Endothelial cell of umbilical vein (primary cell): ENCODE results near the gene KLHL25. TPM values are rescaled to one million over a fixed set of nuclear protein-coding genes. Genes with fewer than 3 reads are reported as not detected.
A peak's percentile ranks its signal among the peaks of the same experiment; 100 is the strongest.

ENCODE experiments used
- BruUV-seq: library from RNA; stranded (reverse); fragments of 400-500 nt; replicated peaks from 2 replicates; lab custom pipeline; 2021; lab: Mats Ljungman, UMichigan
- CTCF ChIA-PET: fragments of 300-600, 350-600 bp; sonication (Branson Sonifier 250); formaldehyde crosslinking; loops from one replicate; lab custom pipeline; 2021; ENCODE audit warnings: antibody characterized with exemption, inconsistent platforms; lab: Charles Lee
- POLR2A ChIA-PET: fragments of 300-600, 350-600 bp; sonication (Branson Sonifier 250); formaldehyde crosslinking; loops from one replicate; lab custom pipeline; 2021; ENCODE audit warnings: antibody characterized with exemption, inconsistent platforms; lab: Charles Lee
- DNase-seq: peaks from one replicate; pipeline ENCODE4 v3.0.0-alpha.2; 2011; ENCODE audit warnings: low read depth, low spot score
- FAIRE-seq: peaks from 2 replicates; lab custom pipeline; 2011; peaks lifted over from hg19 to GRCh38; lab: Jason Lieb, UNC
- H2AFZ ChIP-seq: 2 replicates; pipeline ENCODE4 v1.6.0; 2012; ENCODE audit warnings: low read depth, low read length, control low read depth, inconsistent platforms
- H3K27ac ChIP-seq: 2 replicates; pipeline ENCODE4 v1.5.1; 2011; ENCODE audit warnings: low read depth, mild to moderate bottlenecking, control low read depth, low read length, moderate library complexity; ENCODE audit not compliant: insufficient read depth
- H3K27me3 ChIP-seq, 2 experiments: 2 replicates each; pipeline versions ENCODE4 v1.6.0 to v1.6.1; 2011; ENCODE audit warnings: low read length in 2 of 2, mixed read lengths in 1 of 2; ENCODE audit not compliant: control insufficient read depth in 2 of 2, insufficient read depth in 2 of 2
- H3K36me3 ChIP-seq, 2 experiments: 2 replicates in 1 of 2; 3 replicates in 1 of 2; pipeline ENCODE4 v1.5.1; 2011; ENCODE audit warnings: low read length in 2 of 2, mild to moderate bottlenecking in 1 of 2, moderate library complexity in 1 of 2; ENCODE audit not compliant: control insufficient read depth in 2 of 2, insufficient read depth in 2 of 2; ENCODE audit errors: extremely low read depth in 1 of 2
- H3K4me1 ChIP-seq: 3 replicates; pipeline ENCODE4 v1.5.1; 2011; ENCODE audit warnings: mild to moderate bottlenecking, low read length; ENCODE audit not compliant: control insufficient read depth, insufficient read depth; ENCODE audit errors: extremely low read depth
- H3K4me2 ChIP-seq: 2 replicates; pipeline ENCODE4 v1.6.1; 2011; ENCODE audit warnings: low read length, control low read depth, mixed read lengths; ENCODE audit not compliant: insufficient read depth
- H3K4me3 ChIP-seq, 3 experiments: fragments of 200-600 bp in 1 of 3; sonication (generic), shearing (Covaris generic) in 1 of 3; replicated peaks in 1 of 3; 2 replicates each; pipeline ENCODE4 v1.5.1; 2011 to 2016; ENCODE audit warnings: control low read depth in 3 of 3, low read length in 3 of 3, mild to moderate bottlenecking in 2 of 3, inconsistent platforms in 1 of 3, low read depth in 1 of 3, moderate library complexity in 1 of 3; ENCODE audit not compliant: insufficient read depth in 1 of 3
- H3K79me2 ChIP-seq: 2 replicates; pipeline ENCODE4 v1.6.0; 2012; ENCODE audit warnings: low read length, inconsistent platforms; ENCODE audit not compliant: control insufficient read depth, insufficient read depth
- H3K9ac ChIP-seq: replicated peaks from 2 replicates; pipeline ENCODE3; 2011; ENCODE audit warnings: low read length, control low read depth; ENCODE audit not compliant: insufficient read depth; ENCODE audit errors: extremely low read depth
- H3K9me1 ChIP-seq: replicated peaks from 3 replicates; pipeline ENCODE4 v1.6.0; 2011; ENCODE audit warnings: mild to moderate bottlenecking, low read length; ENCODE audit not compliant: control insufficient read depth, insufficient read depth; ENCODE audit errors: extremely low read depth
- H3K9me3 ChIP-seq: replicated peaks from 2 replicates; pipeline ENCODE4 v1.5.1; 2012; ENCODE audit warnings: low read length, inconsistent platforms; ENCODE audit not compliant: control insufficient read depth, insufficient read depth
- H4K20me1 ChIP-seq: replicated peaks from 2 replicates; pipeline ENCODE3; 2011; ENCODE audit warnings: mild to moderate bottlenecking, low read length; ENCODE audit not compliant: control insufficient read depth, insufficient read depth; ENCODE audit errors: extremely low read depth
- EZH2 ChIP-seq: IDR thresholded peaks from 2 replicates; pipeline ENCODE4 v1.6.1; 2012; ENCODE audit warnings: borderline replicate concordance, low read depth, mild to moderate bottlenecking, moderate library complexity, low read length, inconsistent platforms; ENCODE audit not compliant: severe bottlenecking
- FOS ChIP-seq: IDR thresholded peaks from 2 replicates; pipeline ENCODE4 v1.6.1; 2011; ENCODE audit warnings: mild to moderate bottlenecking, low read length, moderate library complexity, borderline replicate concordance; ENCODE audit not compliant: insufficient read depth
- GATA2 ChIP-seq: IDR thresholded peaks from 2 replicates; pipeline ENCODE4 v1.7.0; 2011; ENCODE audit warnings: low read depth, mild to moderate bottlenecking, moderate library complexity, mixed read lengths, low read length; ENCODE audit not compliant: insufficient read length, insufficient read depth
- JUN ChIP-seq: IDR thresholded peaks from 2 replicates; pipeline ENCODE4 v1.6.1; 2011; ENCODE audit warnings: borderline replicate concordance, low read depth; ENCODE audit not compliant: insufficient read length, insufficient read depth
- MYC ChIP-seq: IDR thresholded peaks from one replicate; pipeline ENCODE4 v1.6.1; 2011; ENCODE audit warnings: mild to moderate bottlenecking, low read depth, low read length
- POLR2A ChIP-seq: IDR thresholded peaks from 2 replicates; pipeline ENCODE4 v1.6.1; 2012; ENCODE audit warnings: low read depth, mild to moderate bottlenecking, control low read depth, low read length
- POLR2AphosphoS5 ChIP-seq: IDR thresholded peaks from 2 replicates; pipeline ENCODE4 v1.6.1; 2012; ENCODE audit warnings: low read depth, mild to moderate bottlenecking, control low read depth, low read length, moderate library complexity; ENCODE audit not compliant: insufficient read depth
- dilution Hi-C: fragments of 300-500 bp; cut with MboI; formaldehyde crosslinking; loops from one replicate; pipeline ENCODE4 v1.15.0; 2019; ENCODE audit warnings: low sequenced_read_pairs; ENCODE audit not compliant: extremely low pct_ligation_motif_present
- intact Hi-C: fragments of 100-400 bp; cut with micrococcal nuclease; formaldehyde crosslinking; loops from one replicate; pipeline ENCODE4 v1.10.0; 2022
- polyA plus RNA-seq, 4 experiments: library from polyadenylated mRNA; depleted of rRNA in 3 of 4; stranded (reverse) in 3 of 4; unstranded in 1 of 4; fragments of >200 nt; gene quantifications; 2 replicates each; pipeline versions ENCODE4 v1.2.1 to v1.2.3, GENCODE V29; 2011 to 2012; ENCODE audit warnings: missing spikeins in 1 of 4
- total RNA-seq: library from RNA; stranded (reverse); gene quantifications from 2 replicates; pipeline ENCODE4 v1.2.3, GENCODE V29; 2021
- TF ChIP-seq, protein P1 (sequence below): IDR thresholded peaks from 2 replicates; pipeline ENCODE4 v1.6.1; 2011; ENCODE audit not compliant: insufficient read depth, insufficient read length
- TF ChIP-seq, protein P2 (sequence below), 2 donors: IDR thresholded peaks; 1 replicate in 1 of 2; 2 replicates in 1 of 2; pipeline ENCODE4 v1.5.1; 2011; ENCODE audit warnings: low read length in 2 of 2, mild to moderate bottlenecking in 2 of 2, moderate library complexity in 2 of 2, control low read depth in 1 of 2, inconsistent platforms in 1 of 2, low read depth in 1 of 2; ENCODE audit not compliant: insufficient read depth in 1 of 2; ENCODE audit errors: extremely low read depth in 1 of 2

The KLHL25 gene
- total and polyA plus RNA-seq, 2 donors (not counting 3 experiments of a cell fraction or from before 2014, with no cell fraction given): 5.4 to 6.4 TPM

DNA sequence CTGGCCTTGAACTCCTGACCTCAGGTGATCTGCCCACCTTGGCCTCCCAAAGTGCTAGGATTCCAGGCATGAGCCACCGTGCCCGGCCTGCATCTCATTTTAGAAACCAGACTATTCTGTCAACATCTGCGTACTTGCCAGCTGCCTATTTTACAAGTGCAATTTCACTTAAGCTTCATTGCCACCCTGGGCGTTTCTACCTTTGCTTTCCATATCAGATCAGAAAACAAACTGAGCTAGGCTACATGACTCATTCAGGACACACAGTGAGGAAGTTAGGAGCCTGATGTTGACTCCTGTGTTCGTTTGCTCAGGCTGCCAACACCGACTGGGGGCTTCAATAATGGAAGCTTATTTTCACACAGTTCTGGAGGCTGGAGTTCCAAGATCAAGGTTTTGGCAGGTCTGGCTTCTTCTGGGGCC, 42.3 kb upstream of the KLHL25 start:
- no peak for TF ChIP-seq MYC
- TF ChIP-seq, protein P1, sequence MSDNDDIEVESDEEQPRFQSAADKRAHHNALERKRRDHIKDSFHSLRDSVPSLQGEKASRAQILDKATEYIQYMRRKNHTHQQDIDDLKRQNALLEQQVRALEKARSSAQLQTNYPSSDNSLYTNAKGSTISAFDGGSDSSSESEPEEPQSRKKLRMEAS: no peak
- TF ChIP-seq EZH2: no peak
- no peak for TF ChIP-seq POLR2AphosphoS5
- no peak for TF ChIP-seq JUN
- TF ChIP-seq FOS: no peak
- TF ChIP-seq POLR2A: no peak
- TF ChIP-seq, protein P2, sequence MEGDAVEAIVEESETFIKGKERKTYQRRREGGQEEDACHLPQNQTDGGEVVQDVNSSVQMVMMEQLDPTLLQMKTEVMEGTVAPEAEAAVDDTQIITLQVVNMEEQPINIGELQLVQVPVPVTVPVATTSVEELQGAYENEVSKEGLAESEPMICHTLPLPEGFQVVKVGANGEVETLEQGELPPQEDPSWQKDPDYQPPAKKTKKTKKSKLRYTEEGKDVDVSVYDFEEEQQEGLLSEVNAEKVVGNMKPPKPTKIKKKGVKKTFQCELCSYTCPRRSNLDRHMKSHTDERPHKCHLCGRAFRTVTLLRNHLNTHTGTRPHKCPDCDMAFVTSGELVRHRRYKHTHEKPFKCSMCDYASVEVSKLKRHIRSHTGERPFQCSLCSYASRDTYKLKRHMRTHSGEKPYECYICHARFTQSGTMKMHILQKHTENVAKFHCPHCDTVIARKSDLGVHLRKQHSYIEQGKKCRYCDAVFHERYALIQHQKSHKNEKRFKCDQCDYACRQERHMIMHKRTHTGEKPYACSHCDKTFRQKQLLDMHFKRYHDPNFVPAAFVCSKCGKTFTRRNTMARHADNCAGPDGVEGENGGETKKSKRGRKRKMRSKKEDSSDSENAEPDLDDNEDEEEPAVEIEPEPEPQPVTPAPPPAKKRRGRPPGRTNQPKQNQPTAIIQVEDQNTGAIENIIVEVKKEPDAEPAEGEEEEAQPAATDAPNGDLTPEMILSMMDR (IDR thresholded peaks at IDR 0.05; ENCODE audit: extremely low read depth in 1 of 2, insufficient read depth in 1 of 2, low read depth in 1 of 2, low read length in 2 of 2): no peak
- TF ChIP-seq GATA2: no peak
- Histone ChIP-seq H3K4me2 (no peak overlapping the region), H3K27ac (no peak overlapping the region), H3K9me1 (no peaks in the 10 kb centered on the region), H2AFZ (no peak overlapping the region), H3K36me3 (no peaks in the 10 kb centered on the region), H3K9ac (no peak overlapping the region), H3K4me3 (no peak overlapping the region), H3K79me2 (no peaks in the 10 kb centered on the region), H3K27me3 (peaks cover 4% of the 10 kb centered on the region in 2 experiments), H3K9me3 (no peaks in the 10 kb centered on the region), H3K4me1 (peaks cover 2% of the 10 kb centered on the region), H4K20me1 (no peaks in the 10 kb centered on the region)
- dilution Hi-C loops (no loop called here), intact Hi-C loops (no loop called here)
- FAIRE-seq (no peak), DNase-seq (peak; percentile 29)
- BruUV-seq: no TSS peak
- POLR2A ChIA-PET: no interaction called here
- CTCF ChIA-PET: interaction anchor here (0.7 to 1.9 kb wide), 9 partner anchors 11 to 541 kb away, joined by 3 to 4 read pairs (median 3); no protein-coding TSS in a partner anchor
